Measurements from ENCODE around the gene TEX22. TPM values are rescaled to one million over a fixed set of nuclear protein-coding genes. Genes with fewer than 3 reads are reported as not detected.

TEX22 gene
- total RNA-seq, 2 donors from 2014 or later = 0.33 TPM; not detected in 1

DNA sequence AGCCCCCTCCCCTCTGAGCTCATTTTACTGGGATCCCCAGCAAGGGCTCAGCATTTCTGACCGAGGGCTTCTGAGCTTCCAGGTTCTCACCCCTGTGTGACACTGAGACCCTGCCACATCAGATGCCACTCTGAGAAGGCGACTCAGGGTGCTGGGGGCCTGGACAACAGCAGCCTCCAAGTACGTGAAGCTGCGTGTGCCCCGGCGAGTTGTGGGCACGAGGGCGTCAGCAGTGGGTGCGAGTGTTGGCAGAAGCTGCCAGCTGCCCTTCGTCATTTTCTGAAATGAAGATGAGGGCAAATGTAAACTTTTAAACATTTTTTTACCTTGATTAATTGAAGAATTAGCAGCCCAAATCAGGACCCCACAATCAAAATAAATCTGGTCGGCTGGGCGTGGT lies 32.7 kb upstream of the TEX22 start:
- intact Hi-C loops (cut with DNase I) = loop anchor here (5.0 kb wide), 1 partner anchor 122 kb away; the partner anchor contains the start of gene CRIP1
- 94 to 96% methylated on average over 10 to 12 of the region's 12 CpGs for WGBS, 2 donors
- no peak overlapping the region for H3K4me3 ChIP-seq
- TF ChIP-seq, protein P1, sequence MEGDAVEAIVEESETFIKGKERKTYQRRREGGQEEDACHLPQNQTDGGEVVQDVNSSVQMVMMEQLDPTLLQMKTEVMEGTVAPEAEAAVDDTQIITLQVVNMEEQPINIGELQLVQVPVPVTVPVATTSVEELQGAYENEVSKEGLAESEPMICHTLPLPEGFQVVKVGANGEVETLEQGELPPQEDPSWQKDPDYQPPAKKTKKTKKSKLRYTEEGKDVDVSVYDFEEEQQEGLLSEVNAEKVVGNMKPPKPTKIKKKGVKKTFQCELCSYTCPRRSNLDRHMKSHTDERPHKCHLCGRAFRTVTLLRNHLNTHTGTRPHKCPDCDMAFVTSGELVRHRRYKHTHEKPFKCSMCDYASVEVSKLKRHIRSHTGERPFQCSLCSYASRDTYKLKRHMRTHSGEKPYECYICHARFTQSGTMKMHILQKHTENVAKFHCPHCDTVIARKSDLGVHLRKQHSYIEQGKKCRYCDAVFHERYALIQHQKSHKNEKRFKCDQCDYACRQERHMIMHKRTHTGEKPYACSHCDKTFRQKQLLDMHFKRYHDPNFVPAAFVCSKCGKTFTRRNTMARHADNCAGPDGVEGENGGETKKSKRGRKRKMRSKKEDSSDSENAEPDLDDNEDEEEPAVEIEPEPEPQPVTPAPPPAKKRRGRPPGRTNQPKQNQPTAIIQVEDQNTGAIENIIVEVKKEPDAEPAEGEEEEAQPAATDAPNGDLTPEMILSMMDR (IDR thresholded peaks at IDR 0.05) = no peak
- TF ChIP-seq POLR2A (IDR thresholded peaks at IDR 0.05) = no peak
- no peak for DNase-seq
- peaks cover 0 to 2% of the 10 kb centered on the region in 2 donors for H3K36me3 ChIP-seq (replicated peaks in 1 of 2; ENCODE audit: insufficient read depth in 1 of 2, low read depth in 2 of 2)
- H3K27me3 ChIP-seq = no peaks in the 10 kb centered on the region
- ATAC-seq = no peak
- H3K4me1 ChIP-seq = no peaks in the 10 kb centered on the region
- no peak overlapping the region for H3K27ac ChIP-seq
- H3K9me3 ChIP-seq = no peaks in the 10 kb centered on the region

DNA sequence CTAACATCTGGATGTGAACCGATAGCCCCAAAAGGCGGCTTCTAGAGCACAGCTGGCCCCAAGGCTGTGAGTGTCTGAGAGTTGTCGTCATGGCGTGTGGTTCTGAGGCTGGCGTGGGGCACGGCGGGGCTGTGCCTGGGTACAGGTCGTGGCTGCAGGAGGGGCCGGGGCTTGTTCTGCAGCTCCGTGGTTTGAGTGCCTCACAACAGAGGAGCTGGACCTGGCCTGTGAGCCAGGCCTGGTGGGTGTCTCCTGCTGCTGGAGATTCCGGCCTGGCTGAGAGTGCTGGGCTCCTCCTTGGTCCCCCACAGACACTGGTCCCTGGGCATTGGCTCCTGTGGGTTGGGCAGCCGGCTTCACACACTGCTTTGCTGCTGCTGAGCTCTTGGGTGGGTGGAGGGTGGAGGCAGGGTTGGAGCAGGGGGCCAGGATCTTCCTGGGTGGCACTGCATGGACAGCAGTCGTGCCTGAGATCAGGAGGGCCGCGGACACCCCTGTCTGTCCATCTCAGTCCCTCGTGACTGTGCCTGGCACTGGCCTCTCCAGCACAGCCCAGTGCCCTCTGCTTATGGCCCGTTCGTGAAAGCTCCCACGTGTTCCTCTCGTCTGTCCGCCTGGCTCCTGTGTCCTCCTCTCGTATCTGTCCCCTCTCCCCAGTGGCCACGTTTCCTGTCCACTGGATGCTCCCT lies 31.8 kb upstream of the TEX22 start:
- 91% methylated on average over 20 to 23 of the region's 23 CpGs for WGBS, 2 donors
- DNase-seq = no peak

DNA sequence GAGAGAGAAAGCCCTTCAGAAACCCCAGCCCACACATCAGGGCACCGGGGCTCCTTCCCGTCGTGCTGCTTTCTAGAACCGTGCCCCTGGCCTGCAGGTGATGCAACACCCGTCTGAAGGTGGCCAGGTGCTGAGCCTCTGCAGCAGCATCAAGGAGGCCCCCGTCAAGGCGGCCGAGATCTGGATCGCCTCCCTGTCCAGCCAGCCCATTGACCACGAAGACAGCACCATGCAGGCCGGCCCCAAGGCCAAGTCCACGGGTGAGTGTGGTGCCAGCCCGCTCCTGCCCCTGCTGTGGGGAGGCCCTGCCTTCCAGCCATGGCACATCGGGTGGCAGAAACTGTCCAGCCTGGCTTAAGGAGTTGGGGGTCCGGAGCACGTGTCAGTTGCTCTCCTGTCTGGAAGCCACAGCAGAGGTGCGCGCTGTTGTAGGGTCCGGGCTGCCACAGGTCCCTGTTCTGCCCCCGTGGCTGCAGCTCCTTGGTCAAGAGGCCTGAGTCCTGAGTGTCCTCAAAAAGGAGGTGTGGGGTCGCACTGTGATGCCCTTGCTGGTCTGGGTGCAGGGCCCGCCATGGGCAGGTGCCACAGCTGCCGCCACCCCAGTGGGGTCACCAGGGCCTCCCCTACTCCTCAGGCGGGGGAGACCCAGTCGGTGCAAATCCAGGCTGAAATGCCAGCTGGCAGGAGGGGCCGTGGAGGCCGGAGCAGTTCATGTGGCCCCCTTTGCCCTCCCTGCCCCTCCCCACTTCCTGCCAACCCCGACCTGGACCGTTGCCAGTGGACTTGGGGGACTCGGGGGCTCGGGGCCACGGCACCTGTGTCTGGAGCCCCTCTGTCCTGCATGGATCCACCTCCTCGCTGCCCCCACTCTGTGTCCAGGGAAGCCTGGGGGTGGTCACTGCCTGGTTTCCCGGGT lies 31.0 kb upstream of the TEX22 start:
- H3K27me3 ChIP-seq = no peaks in the 10 kb centered on the region
- H3K4me3 ChIP-seq = no peak overlapping the region
- H3K27ac ChIP-seq = no peak overlapping the region
- no peak for TF ChIP-seq POLR2A (IDR thresholded peaks at IDR 0.05)
- TF ChIP-seq, protein P1 (IDR thresholded peaks at IDR 0.05) = no peak
- DNase-seq (no peak), ATAC-seq (no peak)
- H3K36me3 ChIP-seq (replicated peaks in 1 of 2; ENCODE audit: insufficient read depth in 1 of 2, low read depth in 2 of 2) = peaks cover 0 to 2% of the 10 kb centered on the region in 2 donors
- no peaks in the 10 kb centered on the region for H3K4me1 ChIP-seq
- intact Hi-C loops (cut with DNase I) = loop anchor here (5.0 kb wide), 1 partner anchor 120 kb away; the partner anchor contains the start of gene CRIP1
- H3K9me3 ChIP-seq = no peaks in the 10 kb centered on the region
- WGBS, 2 donors = 88 to 89% methylated on average over 14 to 32 of the region's 34 CpGs

More for the DNA sequence above, 31.8 kb upstream of the TEX22 start:
- Histone ChIP-seq H3K4me3 (no peak overlapping the region), H3K27ac (no peak overlapping the region), H3K4me1 (no peaks in the 10 kb centered on the region), H3K36me3 (replicated peaks in 1 of 2; ENCODE audit: insufficient read depth in 1 of 2, low read depth in 2 of 2) (peaks cover 0 to 2% of the 10 kb centered on the region in 2 donors), H3K9me3 (no peaks in the 10 kb centered on the region), H3K27me3 (no peaks in the 10 kb centered on the region)
- intact Hi-C loops (cut with DNase I) = loop anchor here (5.0 kb wide), 1 partner anchor 121 kb away; the partner anchor contains the start of gene CRIP1
- ATAC-seq = no peak
- TF ChIP-seq, protein P1 (IDR thresholded peaks at IDR 0.05) = no peak
- TF ChIP-seq POLR2A (IDR thresholded peaks at IDR 0.05) = no peak

DNA sequence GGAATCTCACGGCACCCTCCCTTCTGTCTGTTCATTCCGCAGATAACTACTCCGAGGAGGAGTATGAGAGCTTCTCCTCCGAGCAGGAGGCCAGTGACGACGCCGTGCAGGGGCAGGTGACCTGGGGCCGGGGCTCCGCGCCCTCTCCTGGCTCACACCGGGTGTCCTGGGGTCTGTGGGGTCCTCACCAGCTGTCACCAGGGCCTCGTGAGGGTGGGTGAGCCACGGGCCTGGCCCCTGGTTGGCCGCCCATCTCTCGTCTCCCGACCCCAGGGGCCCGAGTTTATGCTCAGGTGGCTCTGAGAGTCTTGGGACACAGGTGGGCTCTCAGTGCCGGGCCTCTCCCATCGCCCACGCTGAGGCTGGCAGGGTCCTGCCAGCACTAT lies 30.3 kb upstream of the TEX22 start:
- H3K9me3 ChIP-seq = no peaks in the 10 kb centered on the region
- TF ChIP-seq, protein P1 (IDR thresholded peaks at IDR 0.05) = no peak
- no peak for TF ChIP-seq POLR2A (IDR thresholded peaks at IDR 0.05)
- WGBS, 2 donors = 92 to 100% methylated on average over 7 to 20 of the region's 20 CpGs
- DNase-seq (no peak), ATAC-seq (no peak)
- peaks cover 0 to 2% of the 10 kb centered on the region in 2 donors for H3K36me3 ChIP-seq (replicated peaks in 1 of 2; ENCODE audit: insufficient read depth in 1 of 2, low read depth in 2 of 2)
- H3K4me1 ChIP-seq = no peaks in the 10 kb centered on the region
- intact Hi-C loops (cut with DNase I) = loop anchor here (5.0 kb wide), 1 partner anchor 119 kb away; the partner anchor contains the start of gene CRIP1
- no peak overlapping the region for H3K4me3 ChIP-seq
- H3K27me3 ChIP-seq = no peaks in the 10 kb centered on the region
- no peak overlapping the region for H3K27ac ChIP-seq

All from body of pancreas (tissue), 4 donors.